ENCODE results near the gene NRL.

DNA sequence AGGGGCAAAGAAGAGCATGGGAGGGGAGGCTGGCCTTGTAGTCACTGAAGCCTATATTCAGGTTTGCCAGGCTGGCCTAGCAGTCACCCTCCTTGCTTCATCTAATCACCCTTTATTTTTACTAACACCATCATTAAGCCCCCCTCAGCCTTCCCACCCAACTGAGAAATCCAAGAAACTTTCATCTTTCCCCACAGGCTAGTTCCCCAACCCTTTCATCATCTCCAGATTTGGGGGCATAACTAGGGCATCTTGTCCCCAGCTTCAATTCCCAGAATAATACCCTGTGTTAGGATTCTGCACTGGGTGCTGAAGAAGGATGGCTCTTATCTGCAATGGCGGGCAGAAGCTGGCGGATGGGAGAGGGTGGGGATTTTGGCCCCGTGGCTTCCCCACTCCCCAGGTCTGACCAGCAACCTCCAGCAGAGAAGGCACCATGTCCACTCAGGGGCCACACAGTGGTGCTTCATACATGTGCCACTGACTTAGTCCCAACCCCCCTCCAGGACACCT, 13.7 kb downstream of the NRL start:
- TF ChIP-seq CTCF (IDR thresholded peaks at IDR 0.05), result no peak
- TF ChIP-seq POLR2A (IDR thresholded peaks at IDR 0.05), result no peak
